Measurements from ENCODE around the gene FANCC. TPM values are rescaled to one million over a fixed set of nuclear protein-coding genes. Genes with fewer than 3 reads are reported as not detected.

Gene FANCC
- total RNA-seq, 4 donors from 2014 or later, result 2.2 to 9.3 (median 6.5) TPM

DNA sequence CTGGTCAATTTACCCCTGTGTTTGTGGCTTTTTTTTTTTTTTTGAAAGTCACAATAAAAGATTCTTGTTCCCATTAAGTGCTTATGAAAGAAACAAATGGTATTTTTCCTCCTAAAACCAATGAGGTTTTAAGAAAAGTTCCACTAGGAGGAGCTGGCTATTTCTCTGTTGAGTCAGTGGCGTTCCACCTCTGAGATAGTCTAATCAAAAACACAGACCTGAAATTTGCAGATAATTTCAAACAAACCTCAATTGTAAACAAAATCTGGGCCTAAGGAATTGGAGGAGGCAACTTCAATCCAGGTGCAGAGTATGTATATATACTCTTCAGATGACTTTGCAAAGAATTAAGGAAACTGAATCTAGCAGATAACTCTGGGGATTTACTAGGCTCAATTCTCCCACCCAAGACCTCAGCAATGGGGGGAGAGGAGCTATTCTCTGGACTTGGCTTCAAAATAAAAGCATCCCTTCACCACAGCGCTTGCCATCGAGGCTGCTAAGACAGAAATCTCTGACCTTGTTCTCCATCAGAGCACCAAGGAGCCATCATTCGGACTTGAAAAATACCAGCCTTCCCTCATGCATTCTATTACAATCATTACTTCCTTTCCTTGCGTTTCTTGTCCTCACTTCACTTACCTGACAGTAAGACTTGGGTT lies 52.4 kb downstream of the FANCC start:
- no peak for TF ChIP-seq POLR2A (IDR thresholded peaks at IDR 0.05)
- TF ChIP-seq, protein P1, sequence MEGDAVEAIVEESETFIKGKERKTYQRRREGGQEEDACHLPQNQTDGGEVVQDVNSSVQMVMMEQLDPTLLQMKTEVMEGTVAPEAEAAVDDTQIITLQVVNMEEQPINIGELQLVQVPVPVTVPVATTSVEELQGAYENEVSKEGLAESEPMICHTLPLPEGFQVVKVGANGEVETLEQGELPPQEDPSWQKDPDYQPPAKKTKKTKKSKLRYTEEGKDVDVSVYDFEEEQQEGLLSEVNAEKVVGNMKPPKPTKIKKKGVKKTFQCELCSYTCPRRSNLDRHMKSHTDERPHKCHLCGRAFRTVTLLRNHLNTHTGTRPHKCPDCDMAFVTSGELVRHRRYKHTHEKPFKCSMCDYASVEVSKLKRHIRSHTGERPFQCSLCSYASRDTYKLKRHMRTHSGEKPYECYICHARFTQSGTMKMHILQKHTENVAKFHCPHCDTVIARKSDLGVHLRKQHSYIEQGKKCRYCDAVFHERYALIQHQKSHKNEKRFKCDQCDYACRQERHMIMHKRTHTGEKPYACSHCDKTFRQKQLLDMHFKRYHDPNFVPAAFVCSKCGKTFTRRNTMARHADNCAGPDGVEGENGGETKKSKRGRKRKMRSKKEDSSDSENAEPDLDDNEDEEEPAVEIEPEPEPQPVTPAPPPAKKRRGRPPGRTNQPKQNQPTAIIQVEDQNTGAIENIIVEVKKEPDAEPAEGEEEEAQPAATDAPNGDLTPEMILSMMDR (IDR thresholded peaks at IDR 0.05), result peak in 2 of 6 experiments; percentile 18 to 19
- no peak for DNase-seq
- WGBS, 2 donors, result 75 to 84% methylated on average over 5 of the region's 5 CpGs
- Histone ChIP-seq H3K4me1 (peaks cover 0 to 8% (median 0%) of the 10 kb centered on the region in 3 donors), H3K27me3 (no peaks in the 10 kb centered on the region), H3K9me3 (no peaks in the 10 kb centered on the region), H3K36me3 (no peaks in the 10 kb centered on the region), H3K4me3 (no peak overlapping the region), H3K27ac (no peak overlapping the region)
- intact Hi-C loops (cut with DNase I), result no loop called here

DNA sequence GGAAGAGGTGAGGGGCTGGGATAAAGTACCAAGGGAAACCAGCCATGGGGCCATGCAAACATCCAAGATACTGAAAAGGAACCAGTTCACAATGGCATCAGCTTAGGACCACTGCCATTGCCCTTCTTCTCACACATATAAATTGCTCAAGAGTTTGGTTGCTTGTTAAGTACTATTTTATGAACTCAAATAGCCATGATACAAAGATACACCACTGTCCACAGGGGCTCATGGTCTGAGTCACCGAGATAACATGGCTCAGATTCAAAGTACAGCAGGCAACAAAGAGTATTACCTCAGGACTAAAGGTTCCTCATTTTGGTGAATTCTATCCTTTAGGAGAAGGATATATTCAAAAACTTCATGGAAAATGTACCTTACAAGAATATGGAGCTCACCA lies 55.6 kb downstream of the FANCC start:
- Histone ChIP-seq H3K27me3 (no peaks in the 10 kb centered on the region), H3K9me3 (no peaks in the 10 kb centered on the region), H3K27ac (no peak overlapping the region), H3K36me3 (no peaks in the 10 kb centered on the region), H3K4me3 (no peak overlapping the region), H3K4me1 (peaks cover 0 to 4% (median 0%) of the 10 kb centered on the region in 3 donors)
- intact Hi-C loops (cut with DNase I), result no loop called here
- DNase-seq, result no peak
- WGBS, 2 donors, result 80 to 100% methylated on average over 1 of the region's 1 CpG
- no peak for TF ChIP-seq POLR2A (IDR thresholded peaks at IDR 0.05)
- TF ChIP-seq, protein P1 (IDR thresholded peaks at IDR 0.05), result no peak

DNA sequence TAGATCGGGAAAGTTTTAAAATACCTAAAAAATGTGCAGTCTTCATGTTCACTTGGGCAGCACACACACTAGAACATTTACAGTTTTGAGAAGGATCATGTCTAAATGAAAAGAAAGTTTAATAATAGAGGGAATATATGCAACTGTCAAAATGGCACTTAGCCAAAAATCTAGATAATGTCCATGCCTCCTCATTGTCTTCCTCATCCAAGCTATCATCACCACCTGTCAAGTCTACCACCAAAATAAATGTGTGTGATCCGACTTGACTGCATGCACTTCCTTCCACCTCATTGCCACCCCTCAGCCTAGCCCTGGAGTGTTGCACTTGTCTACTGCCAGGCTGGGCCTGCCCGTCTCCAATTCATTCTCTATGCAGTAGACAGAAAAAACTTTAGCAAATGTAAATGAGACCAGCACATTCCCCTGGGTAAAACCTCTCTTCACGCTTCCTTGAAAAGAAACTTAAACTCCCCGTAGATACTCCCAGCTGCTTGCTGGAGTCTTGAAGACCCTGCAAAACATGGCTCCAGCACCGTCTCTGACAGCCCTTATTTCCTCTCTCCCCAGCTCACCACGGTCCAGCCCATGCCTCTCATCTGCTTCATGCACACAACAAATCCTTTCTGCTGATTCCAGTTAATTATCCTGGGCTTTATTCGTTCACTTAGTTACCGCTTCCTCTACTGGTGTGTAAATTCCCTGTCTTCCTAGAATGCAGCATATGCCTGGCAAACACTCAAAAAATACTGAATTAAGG lies 66.9 kb downstream of the FANCC start:
- intact Hi-C loops (cut with DNase I), result no loop called here
- whole genome bisulfite sequencing, 2 donors, result 73 to 81% methylated on average over 9 of the region's 9 CpGs
- Histone ChIP-seq H3K27ac (no peak overlapping the region), H3K36me3 (peaks cover 0 to 18% (median 0%) of the 10 kb centered on the region in 3 donors), H3K27me3 (no peaks in the 10 kb centered on the region), H3K4me3 (no peak overlapping the region), H3K4me1 (peaks cover 0 to 13% (median 3%) of the 10 kb centered on the region in 3 donors), H3K9me3 (no peaks in the 10 kb centered on the region)
- DNase-seq, result no peak
- TF ChIP-seq POLR2A (IDR thresholded peaks at IDR 0.05), result no peak
- TF ChIP-seq, protein P1 (IDR thresholded peaks at IDR 0.05), result no peak

DNA sequence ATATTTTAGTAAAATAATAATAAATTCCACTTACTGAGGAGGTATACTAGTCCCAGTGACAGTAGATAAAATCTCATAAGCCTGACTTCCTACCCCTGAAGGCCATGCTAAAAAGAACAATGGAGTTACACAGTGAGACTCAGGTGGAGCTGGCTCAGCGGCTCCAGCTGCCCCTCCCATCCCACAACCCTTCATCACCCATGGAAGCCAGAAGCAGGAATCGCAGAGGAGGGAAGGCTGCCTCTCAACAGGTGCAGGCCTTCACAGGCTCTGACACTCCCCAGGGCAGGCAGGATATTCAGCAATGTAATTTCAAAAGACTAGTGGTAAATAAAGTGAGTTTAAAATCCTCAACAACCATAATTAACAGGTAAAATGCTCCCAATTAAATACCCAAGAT lies 67.5 kb downstream of the FANCC start:
- Histone ChIP-seq H3K27ac (no peak overlapping the region), H3K4me1 (peaks cover 0 to 13% (median 3%) of the 10 kb centered on the region in 3 donors), H3K9me3 (no peaks in the 10 kb centered on the region), H3K36me3 (peaks cover 0 to 22% (median 0%) of the 10 kb centered on the region in 3 donors), H3K27me3 (no peaks in the 10 kb centered on the region), H3K4me3 (no peak overlapping the region)
- intact Hi-C loops (cut with DNase I), result no loop called here
- TF ChIP-seq, protein P1 (IDR thresholded peaks at IDR 0.05), result no peak
- TF ChIP-seq POLR2A (IDR thresholded peaks at IDR 0.05), result no peak
- no peak for DNase-seq
- WGBS, 2 donors, result 65 to 69% methylated on average over 2 of the region's 2 CpGs

DNA sequence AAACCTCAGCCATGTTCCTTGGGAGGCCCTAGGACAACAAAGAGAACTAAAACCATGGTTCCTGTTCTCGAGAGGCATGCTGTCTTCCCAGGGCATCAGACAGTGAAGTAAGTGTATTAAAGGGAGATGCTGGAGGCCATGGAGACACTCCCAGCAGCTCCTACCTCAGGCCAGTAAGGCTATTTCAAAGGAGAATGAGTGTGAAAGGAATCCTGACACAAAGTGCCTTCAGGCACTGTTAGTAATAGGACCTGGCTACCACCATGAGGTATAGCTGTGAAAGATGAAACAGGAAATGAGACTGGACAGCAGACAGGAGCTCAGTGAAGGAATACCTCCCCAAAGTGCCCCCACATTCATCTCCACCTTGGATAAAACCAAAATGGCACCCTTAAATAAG lies 71.0 kb downstream of the FANCC start:
- Histone ChIP-seq H3K9me3 (no peaks in the 10 kb centered on the region), H3K4me3 (no peak overlapping the region), H3K4me1 (peaks cover 0 to 13% (median 3%) of the 10 kb centered on the region in 3 donors), H3K36me3 (peaks cover 0 to 26% (median 0%) of the 10 kb centered on the region in 3 donors), H3K27ac (no peak overlapping the region), H3K27me3 (no peaks in the 10 kb centered on the region)
- DNase-seq, result no peak
- intact Hi-C loops (cut with DNase I), result no loop called here
- whole genome bisulfite sequencing, 2 donors, result 93 to 94% methylated on average over 1 of the region's 1 CpG
- TF ChIP-seq POLR2A (IDR thresholded peaks at IDR 0.05), result no peak
- TF ChIP-seq, protein P1 (IDR thresholded peaks at IDR 0.05), result no peak
